Measurements from ENCODE around the gene ROCK2. TPM values are rescaled to one million over a fixed set of nuclear protein-coding genes. Genes with fewer than 3 reads are reported as not detected.

ROCK2 gene
- total and polyA plus RNA-seq, 8 donors: 3.5 to 21.5 (median 12.1) TPM

GRCh38 chr2:11298592-11298991, 45.8 kb downstream of the ROCK2 start:
- no peak overlapping the region for H3K4me3 ChIP-seq
- ATAC-seq: no peak

DNA sequence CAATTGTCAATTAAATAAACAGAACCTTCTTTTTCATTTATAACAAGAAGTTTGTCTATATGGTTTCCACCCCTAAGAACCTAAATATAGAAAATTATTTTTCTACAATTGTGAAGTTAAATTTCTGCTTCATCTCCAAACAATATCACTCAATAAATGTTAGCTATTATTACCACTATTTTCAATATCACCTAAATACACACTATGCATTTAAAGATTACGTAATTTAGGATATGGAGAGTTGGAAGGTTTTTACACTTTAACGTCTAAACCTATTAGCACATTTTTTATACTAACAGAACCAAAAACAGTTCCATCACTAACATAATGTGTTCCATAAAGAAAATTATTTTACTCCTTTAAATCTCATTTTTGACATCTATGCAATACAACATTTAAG, 48.0 kb downstream of the ROCK2 start:
- no peaks in the 10 kb centered on the region for H3K36me3 ChIP-seq
- DNase-seq (no peak), FAIRE-seq (peak; percentile 53), ATAC-seq (no peak)
- no peak for TF ChIP-seq CTCF (IDR thresholded peaks at IDR 0.05)
- H3K4me3 ChIP-seq: no peak overlapping the region
- H3K9me3 ChIP-seq: no peaks in the 10 kb centered on the region
- WGBS, 2 donors: 71 to 84% methylated on average over 2 of the region's 2 CpGs
- H3K27me3 ChIP-seq: no peaks in the 10 kb centered on the region
- intact Hi-C loops (cut with DNase I): no loop called here
- H3K4me1 ChIP-seq: peaks cover 0 to 10% (median 4%) of the 10 kb centered on the region in 3 donors
- H3K27ac ChIP-seq: no peak overlapping the region

More at GRCh38 chr2:11298592-11298991, 45.8 kb downstream of the ROCK2 start:
- intact Hi-C loops (cut with DNase I): no loop called here
- no peak for TF ChIP-seq CTCF (IDR thresholded peaks at IDR 0.05)
- Histone ChIP-seq H3K27me3 (no peaks in the 10 kb centered on the region), H3K36me3 (no peaks in the 10 kb centered on the region), H3K27ac (no peak overlapping the region), H3K9me3 (no peaks in the 10 kb centered on the region), H3K4me1 (peaks cover 0 to 6% (median 4%) of the 10 kb centered on the region in 3 donors)
- FAIRE-seq (no peak), DNase-seq (no peak)
- WGBS, 2 donors: 52 to 59% methylated on average over 3 of the region's 3 CpGs

DNA sequence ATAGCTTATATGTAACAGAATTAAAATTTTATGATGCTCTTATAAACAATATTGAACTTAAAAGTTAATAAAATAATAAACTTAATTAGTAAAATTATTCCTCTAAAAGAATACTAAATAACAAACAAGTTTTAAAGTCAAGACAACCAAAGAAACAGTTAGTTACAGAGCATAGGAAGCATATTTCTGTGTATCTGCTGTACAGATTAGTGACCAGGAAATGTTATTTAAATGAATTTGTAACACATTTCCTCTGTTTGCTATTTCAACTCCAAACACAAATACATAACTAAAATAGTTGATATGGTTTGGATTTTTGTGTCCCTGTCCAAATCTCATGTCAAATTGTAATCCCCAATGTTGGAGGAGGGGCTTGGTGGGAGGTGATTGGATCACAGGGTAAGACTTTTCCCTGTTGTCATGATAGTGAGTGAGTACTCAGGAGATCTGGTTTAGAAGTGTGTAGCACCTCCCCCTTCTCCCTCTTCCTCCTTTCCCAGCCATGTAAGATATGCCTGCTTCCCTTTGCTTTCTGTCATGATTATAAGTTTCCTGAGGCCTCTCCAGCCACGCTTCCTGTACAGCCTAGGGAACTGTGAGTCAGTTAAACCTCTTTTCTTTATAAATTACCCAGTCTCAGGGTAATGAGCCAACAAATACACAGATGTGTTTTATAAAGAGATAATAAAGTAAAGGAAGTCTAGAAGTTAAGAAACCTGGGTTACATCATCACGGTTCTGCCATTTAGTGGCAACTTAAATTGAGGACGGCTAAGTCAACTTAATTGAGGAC, 51.8 kb downstream of the ROCK2 start:
- H3K27ac ChIP-seq: peak overlapping the region in 1 of 4 donors; percentile 26
- no peak for DNase-seq

DNA sequence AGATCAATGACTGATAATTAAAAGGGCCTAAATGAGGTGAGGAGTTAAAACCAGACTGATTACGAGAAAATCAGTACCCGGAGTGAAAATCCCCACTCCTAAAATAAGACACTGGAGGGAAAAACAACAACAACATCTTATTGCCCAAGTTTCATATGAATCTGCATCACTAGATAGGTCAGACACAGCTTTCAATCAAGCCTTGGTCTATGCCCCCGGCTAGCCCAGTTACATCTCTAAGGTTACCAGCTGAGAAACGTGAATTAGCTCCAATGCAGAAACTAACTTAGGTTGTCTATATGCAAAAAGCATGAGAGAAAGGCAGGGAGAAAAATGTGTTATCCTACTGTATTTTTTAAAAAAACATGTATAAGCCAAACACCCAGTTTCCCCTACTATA, 53.7 kb downstream of the ROCK2 start:
- Histone ChIP-seq H3K4me1 (peaks cover 0 to 16% (median 5%) of the 10 kb centered on the region in 3 donors), H3K4me3 (no peak overlapping the region), H3K9me3 (no peaks in the 10 kb centered on the region), H3K27me3 (no peaks in the 10 kb centered on the region), H3K36me3 (no peaks in the 10 kb centered on the region), H3K27ac (no peak overlapping the region)
- no peak for TF ChIP-seq CTCF (IDR thresholded peaks at IDR 0.05)
- no peak for DNase-seq
- no peak for FAIRE-seq
- no peak for ATAC-seq
- intact Hi-C loops (cut with DNase I): no loop called here
- 95% methylated on average over 4 of the region's 4 CpGs for WGBS, 2 donors

More for the DNA sequence above, 51.8 kb downstream of the ROCK2 start:
- Histone ChIP-seq H3K27me3 (no peaks in the 10 kb centered on the region), H3K36me3 (no peaks in the 10 kb centered on the region), H3K4me1 (peaks cover 3 to 10% (median 4%) of the 10 kb centered on the region in 3 donors), H3K4me3 (no peak overlapping the region), H3K9me3 (no peaks in the 10 kb centered on the region)
- intact Hi-C loops (cut with DNase I): no loop called here
- TF ChIP-seq CTCF (IDR thresholded peaks at IDR 0.05): no peak
- 87 to 94% methylated on average over 3 of the region's 3 CpGs for WGBS, 2 donors
- peak; percentile 43 for FAIRE-seq
- ATAC-seq: peak in 2 of 4 donors; percentile 22 to 56

DNA sequence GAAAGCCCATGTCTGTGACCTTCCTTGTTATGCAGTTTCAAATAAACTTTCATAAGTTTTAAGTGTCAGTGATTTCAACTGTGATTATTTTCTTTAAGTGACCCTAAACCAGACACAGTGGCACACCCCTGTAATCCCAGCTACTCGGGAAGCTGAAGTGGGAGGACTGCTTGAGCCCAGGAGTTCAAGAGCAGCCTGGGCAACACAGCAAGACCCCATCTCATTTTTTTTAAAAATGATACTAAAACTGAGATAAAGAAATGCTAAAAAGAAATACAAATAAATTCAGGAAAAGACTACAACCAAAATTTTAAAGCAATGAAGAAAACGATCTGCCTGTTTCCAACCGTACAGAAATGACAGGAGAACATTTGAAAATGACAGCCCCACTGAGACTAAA, 54.2 kb downstream of the ROCK2 start:
- no peak for TF ChIP-seq CTCF (IDR thresholded peaks at IDR 0.05)
- DNase-seq: no peak
- intact Hi-C loops (cut with DNase I): no loop called here
- Histone ChIP-seq H3K9me3 (no peaks in the 10 kb centered on the region), H3K4me1 (peaks cover 0 to 16% (median 5%) of the 10 kb centered on the region in 3 donors), H3K36me3 (no peaks in the 10 kb centered on the region), H3K27me3 (no peaks in the 10 kb centered on the region), H3K27ac (no peak overlapping the region), H3K4me3 (no peak overlapping the region)
- 87 to 94% methylated on average over 3 of the region's 3 CpGs for WGBS, 2 donors
- ATAC-seq: no peak
- FAIRE-seq: no peak
